Tibial nerve (tissue), 4 donors: ENCODE data around the gene TNIP1. TPM values are rescaled to one million over a fixed set of nuclear protein-coding genes. Genes with fewer than 3 reads are reported as not detected.

Experiments used
- DNase-seq, 2 donors: peaks; one replicate each; pipeline ENCODE4 v3.0.0-alpha.2; 2019; ENCODE audit warnings: low spot score in 2 of 2
- H3K27ac ChIP-seq, 4 donors: fragments of 200-600 bp; sonication (generic) in 3 of 4; one replicate each; pipeline ENCODE4 v1.5.1; 2017 to 2019; ENCODE audit warnings: mild to moderate bottlenecking in 1 of 4
- H3K27me3 ChIP-seq, 2 donors: fragments of 200-600 bp; sonication (generic) in 1 of 2; one replicate each; pipeline versions ENCODE4 v1.5.1 to v1.6.0; 2017 to 2019
- H3K36me3 ChIP-seq, 3 donors: fragments of 200-600 bp; sonication (generic); one replicate each; pipeline ENCODE4 v1.5.1; 2018 to 2019
- H3K4me1 ChIP-seq, 4 donors: fragments of 200-600 bp; sonication (generic) in 3 of 4; one replicate each; pipeline ENCODE4 v1.5.1; 2017 to 2019
- H3K4me3 ChIP-seq, 4 donors: fragments of 200-600 bp; sonication (generic) in 3 of 4; one replicate each; pipeline ENCODE4 v1.5.1; 2017 to 2019; ENCODE audit warnings: mild to moderate bottlenecking in 1 of 4, moderate library complexity in 1 of 4
- H3K9me3 ChIP-seq, 4 donors: fragments of 200-600 bp; sonication (generic) in 3 of 4; one replicate each; pipeline ENCODE4 v1.5.1; 2017 to 2019
- CTCF ChIP-seq, 5 experiments: fragments of 200-600 bp in 3 of 5; fragments of 450-650 bp in 2 of 5; sonication (generic) in 3 of 5; IDR thresholded peaks; one replicate each; pipeline ENCODE4 v1.5.1; 2016 to 2019; ENCODE audit warnings: antibody characterized with exemption in 5 of 5, mild to moderate bottlenecking in 3 of 5, moderate library complexity in 2 of 5
- EP300 ChIP-seq, 2 donors: sonication (generic); formaldehyde crosslinking; IDR thresholded peaks; one replicate each; pipeline ENCODE4 v1.6.1; 2017; ENCODE audit warnings: antibody characterized with exemption in 2 of 2, mild to moderate bottlenecking in 1 of 2
- POLR2A ChIP-seq, 2 donors: fragments of 450-650 bp; IDR thresholded peaks; one replicate each; pipeline ENCODE4 v1.6.1; 2017; ENCODE audit warnings: antibody characterized with exemption in 2 of 2, mild to moderate bottlenecking in 2 of 2, moderate library complexity in 2 of 2
- WGBS, 2 donors: methylation state at CpG; one replicate each; pipeline ENCODE4 v1.1.5; 2018; 5-methylcytosine and 5-hydroxymethylcytosine counted together
- total RNA-seq, 4 donors: library from RNA; depleted of rRNA; stranded (reverse); fragments of >200 nt; gene quantifications; one replicate each; pipeline ENCODE4 v1.1.0, GENCODE V29; 2016

TNIP1 gene
- total RNA-seq, 4 donors from 2014 or later: 91.2 to 108 (median 94.3) TPM

GRCh38 chr5:151121095-151121494 is 40.3 kb upstream of the TNIP1 start:
- TF ChIP-seq POLR2A (IDR thresholded peaks at IDR 0.05) (no peak), EP300 (IDR thresholded peaks at IDR 0.05) (no peak), CTCF (IDR thresholded peaks at IDR 0.05) (no peak)
- H3K36me3 ChIP-seq: peaks cover 0 to 100% (median 20%) of the 10 kb centered on the region in 3 donors
- H3K27me3 ChIP-seq: no peaks in the 10 kb centered on the region
- H3K4me3 ChIP-seq: no peak overlapping the region
- 94 to 95% methylated on average over 2 of the region's 2 CpGs for WGBS, 2 donors
- peaks cover 0 to 5% (median 2%) of the 10 kb centered on the region in 4 donors for H3K4me1 ChIP-seq
- no peaks in the 10 kb centered on the region for H3K9me3 ChIP-seq
- no peak overlapping the region for H3K27ac ChIP-seq
- no peak for DNase-seq

- TF ChIP-seq EP300 (IDR thresholded peaks at IDR 0.05) (no peak), POLR2A (IDR thresholded peaks at IDR 0.05) (no peak), CTCF (IDR thresholded peaks at IDR 0.05) (no peak)
- no peaks in the 10 kb centered on the region for H3K9me3 ChIP-seq
- no peaks in the 10 kb centered on the region for H3K27me3 ChIP-seq
- peak overlapping the region in 2 of 4 donors; percentile 30 to 47 for H3K27ac ChIP-seq
- 66 to 75% methylated on average over 5 to 7 of the region's 7 CpGs for WGBS, 2 donors
- peaks cover 0 to 89% (median 20%) of the 10 kb centered on the region in 3 donors for H3K36me3 ChIP-seq
- H3K4me1 ChIP-seq: peaks cover 0 to 9% (median 2%) of the 10 kb centered on the region in 4 donors
- DNase-seq: no peak
- H3K4me3 ChIP-seq: no peak overlapping the region
These were observed 38.2 kb upstream of the TNIP1 start for GRCh38 chr5:151118913-151119575.

- no peak for TF ChIP-seq POLR2A (IDR thresholded peaks at IDR 0.05)
- peak; percentile 91 to 95 (median 94) for TF ChIP-seq CTCF (IDR thresholded peaks at IDR 0.05)
- TF ChIP-seq EP300 (IDR thresholded peaks at IDR 0.05): peak in 1 of 2 donors; percentile 50
- Histone ChIP-seq H3K27me3 (no peaks in the 10 kb centered on the region), H3K9me3 (no peaks in the 10 kb centered on the region), H3K4me1 (peaks cover 0 to 9% (median 0%) of the 10 kb centered on the region in 4 donors), H3K4me3 (no peak overlapping the region), H3K36me3 (peaks cover 0 to 85% (median 9%) of the 10 kb centered on the region in 3 donors), H3K27ac (peak overlapping the region in 1 of 4 donors; percentile 10)
- 3% methylated on average over 7 of the region's 7 CpGs for WGBS, 2 donors
- peak; percentile 64 to 90 for DNase-seq
These were observed 34.6 kb upstream of the TNIP1 start for GRCh38 chr5:151115272-151115905.

- H3K4me1 ChIP-seq: peaks cover 0 to 9% (median 0%) of the 10 kb centered on the region in 4 donors
- no peak overlapping the region for H3K27ac ChIP-seq
- no peak for TF ChIP-seq EP300 (IDR thresholded peaks at IDR 0.05)
- TF ChIP-seq POLR2A (IDR thresholded peaks at IDR 0.05): no peak
- no peak for TF ChIP-seq CTCF (IDR thresholded peaks at IDR 0.05)
- no peaks in the 10 kb centered on the region for H3K9me3 ChIP-seq
- peaks cover 0 to 85% (median 4%) of the 10 kb centered on the region in 3 donors for H3K36me3 ChIP-seq
- 78 to 83% methylated on average over 3 of the region's 3 CpGs for WGBS, 2 donors
- no peak overlapping the region for H3K4me3 ChIP-seq
- no peak for DNase-seq
- no peaks in the 10 kb centered on the region for H3K27me3 ChIP-seq
These were observed 32.8 kb upstream of the TNIP1 start for GRCh38 chr5:151113651-151114050.

GRCh38 chr5:151110992-151111391 is 30.2 kb upstream of the TNIP1 start:
- H3K36me3 ChIP-seq: peaks cover 0 to 83% (median 0%) of the 10 kb centered on the region in 3 donors
- WGBS, 2 donors: 97 to 100% methylated on average over 3 of the region's 3 CpGs
- H3K9me3 ChIP-seq: no peaks in the 10 kb centered on the region
- no peak overlapping the region for H3K27ac ChIP-seq
- DNase-seq: no peak
- H3K4me3 ChIP-seq: no peak overlapping the region
- no peaks in the 10 kb centered on the region for H3K27me3 ChIP-seq
- no peak for TF ChIP-seq CTCF (IDR thresholded peaks at IDR 0.05)
- TF ChIP-seq POLR2A (IDR thresholded peaks at IDR 0.05): no peak
- no peak for TF ChIP-seq EP300 (IDR thresholded peaks at IDR 0.05)
- peaks cover 0 to 9% (median 3%) of the 10 kb centered on the region in 4 donors for H3K4me1 ChIP-seq
